Measurements from ENCODE around the gene CD46.

- TF ChIP-seq CTCF (conservative IDR thresholded peaks at IDR 0.05) (no peak), EZH2 (IDR thresholded peaks at IDR 0.05; ENCODE audit: low read depth) (no peak)
Measured at GRCh38 chr1:207815913-207816291, 64.0 kb downstream of the CD46 start.
